PC-9 (cell line): ENCODE measurements around the gene SLPI.

Experiments used
- CTCF ChIP-seq: fragments of 200-600 bp; sonication (generic); conservative IDR thresholded peaks from 2 replicates; pipeline ENCODE4 v1.6.1; 2017; ENCODE audit warnings: mixed run types, antibody characterized with exemption, mild to moderate bottlenecking, moderate library complexity
- EZH2 ChIP-seq: fragments of 200-600 bp; sonication (generic); IDR thresholded peaks from 2 replicates; pipeline ENCODE4 v1.8.0; 2017; ENCODE audit warnings: antibody characterized with exemption, low read depth

- no peak for TF ChIP-seq CTCF
- no peak for TF ChIP-seq EZH2
Measured at GRCh38 chr20:45254383-45255262, at the start of gene SLPI.
